ENCODE data around the gene SH3BP4. TPM values are rescaled to one million over a fixed set of nuclear protein-coding genes. Genes with fewer than 3 reads are reported as not detected.

SH3BP4 gene
- total and polyA plus RNA-seq, 10 of the 15 experiments (the other 5 are each of a cell fraction or from before 2014, with no cell fraction given), result 0.03 to 0.36 TPM; not detected in 8

GRCh38 chr2:235005023-235005422, 53.2 kb downstream of the SH3BP4 start:
- SMC1A ChIA-PET (ENCODE audit: uncharacterized antibody, unreplicated experiment), result no interaction called here
- ATAC-seq (no peak), DNase-seq (ENCODE audit: low read depth, low spot score) (no peak), FAIRE-seq (no peak)
- Histone ChIP-seq H3K27me3 (replicated peaks in 1 of 2; ENCODE audit: control insufficient read depth in 2 of 2, insufficient read depth in 2 of 2, low read length in 1 of 2) (no peaks in the 10 kb centered on the region), H4K20me1 (ENCODE audit: control insufficient read depth, insufficient read depth) (no peaks in the 10 kb centered on the region), H2AFZ (ENCODE audit: control insufficient read depth, low read depth, low read length) (no peak overlapping the region), H3K79me2 (ENCODE audit: control insufficient read depth, insufficient read depth, low read length) (no peaks in the 10 kb centered on the region), H3K4me3 (no peak overlapping the region), H3K36me3 (ENCODE audit: control insufficient read depth in 2 of 2, insufficient read depth in 2 of 2, low read length in 1 of 2) (no peaks in the 10 kb centered on the region), H3K27ac (ENCODE audit: control insufficient read depth, insufficient read depth) (no peak overlapping the region), H3K4me2 (ENCODE audit: control insufficient read depth, insufficient read depth) (no peak overlapping the region), H3K4me1 (ENCODE audit: control insufficient read depth, insufficient read depth, low read length) (no peaks in the 10 kb centered on the region), H3K9ac (ENCODE audit: control insufficient read depth, insufficient read depth, low read length) (no peak overlapping the region), H3K9me3 (replicated peaks; ENCODE audit: control insufficient read depth, insufficient read depth, low read length) (no peaks in the 10 kb centered on the region)
- CTCF ChIA-PET, result no interaction called here
- intact Hi-C loops (cut with micrococcal nuclease; ENCODE audit: unreplicated experiment), result no loop called here
- no TSS peak for BruUV-seq (replicated peaks)
- in situ Hi-C loops (cut with MboI), result no loop called here
- no peak for TF ChIP-seq NR2F1 (conservative IDR thresholded peaks at IDR 0.05)
- TF ChIP-seq DPF2 (IDR thresholded peaks at IDR 0.05), result no peak
- TF ChIP-seq ETV6 (conservative IDR thresholded peaks at IDR 0.05 in 1 of 2, IDR thresholded peaks at IDR 0.05 in 1 of 2; ENCODE audit: borderline replicate concordance in 1 of 2, low read depth in 1 of 2), result no peak
- WGBS (ENCODE audit: insufficient coverage, insufficient replicate concordance, low lambda C conversion rate, missing lambda C conversion rate), result 16% methylated on average over 5 of the region's 5 CpGs
- POLR2A ChIA-PET, result no interaction called here
- RAD21 ChIA-PET (ENCODE audit: unreplicated experiment), result no interaction called here

- no TSS peak for BruUV-seq (replicated peaks)
- 45% methylated on average over 20 of the region's 20 CpGs for WGBS (ENCODE audit: insufficient coverage, insufficient replicate concordance, low lambda C conversion rate, missing lambda C conversion rate)
- RAD21 ChIA-PET (ENCODE audit: unreplicated experiment), result no interaction called here
- H3K9me3 ChIP-seq (replicated peaks; ENCODE audit: control insufficient read depth, insufficient read depth, low read length), result no peaks in the 10 kb centered on the region
- no peak overlapping the region for H2AFZ ChIP-seq (ENCODE audit: control insufficient read depth, low read depth, low read length)
- H3K79me2 ChIP-seq (ENCODE audit: control insufficient read depth, insufficient read depth, low read length), result no peaks in the 10 kb centered on the region
- TF ChIP-seq SMAD1 (IDR thresholded peaks at IDR 0.05; ENCODE audit: low read depth, partially characterized antibody) (no peak), NR2C1 (IDR thresholded peaks at IDR 0.05) (no peak), TCF12 (IDR thresholded peaks at IDR 0.05; ENCODE audit: low read depth, low read length) (no peak), BRCA1 (IDR thresholded peaks at IDR 0.05; ENCODE audit: low read depth, low read length) (no peak), FOS (IDR thresholded peaks at IDR 0.05; ENCODE audit: borderline replicate concordance, extremely low read depth, insufficient read length) (no peak), TARDBP (IDR thresholded peaks at IDR 0.05; ENCODE audit: borderline replicate concordance) (no peak), CHD4 (IDR thresholded peaks at IDR 0.05) (no peak), SPI1 (IDR thresholded peaks at IDR 0.05; ENCODE audit: borderline replicate concordance, insufficient read depth, low read depth, low read length) (no peak), CEBPB (IDR thresholded peaks at IDR 0.05; ENCODE audit: borderline replicate concordance in 1 of 2, low read depth in 2 of 2, low read length in 2 of 2) (no peak), EZH2 (IDR thresholded peaks at IDR 0.05; ENCODE audit: borderline replicate concordance, control insufficient read depth, low read depth, low read length) (no peak), BMI1 (IDR thresholded peaks at IDR 0.05; ENCODE audit: borderline replicate concordance) (no peak), RAD51 (IDR thresholded peaks at IDR 0.05) (no peak), PAX8 (IDR thresholded peaks at IDR 0.05) (no peak), ATF3 (IDR thresholded peaks at IDR 0.05; ENCODE audit: borderline replicate concordance, extremely low read depth, low read depth, low read length) (no peak), POLR2AphosphoS2 (IDR thresholded peaks at IDR 0.05; ENCODE audit: low read depth, low read length) (no peak), NBN (IDR thresholded peaks at IDR 0.05) (no peak), IRF4 (IDR thresholded peaks at IDR 0.05; ENCODE audit: low read depth, low read length) (no peak), ZNF622 (IDR thresholded peaks at IDR 0.05) (no peak)
- intact Hi-C loops (cut with micrococcal nuclease; ENCODE audit: unreplicated experiment), result no loop called here
- POLR2A ChIA-PET, result no interaction called here
- in situ Hi-C loops (cut with MboI), result no loop called here
- H3K4me1 ChIP-seq (ENCODE audit: control insufficient read depth, insufficient read depth, low read length), result no peaks in the 10 kb centered on the region
- FAIRE-seq (no peak), ATAC-seq (no peak), DNase-seq (ENCODE audit: low read depth, low spot score) (no peak)
- no peak overlapping the region for H3K27ac ChIP-seq (ENCODE audit: control insufficient read depth, insufficient read depth)
- no peaks in the 10 kb centered on the region for H4K20me1 ChIP-seq (ENCODE audit: control insufficient read depth, insufficient read depth)
- SMC1A ChIA-PET (ENCODE audit: uncharacterized antibody, unreplicated experiment), result no interaction called here
- no peak overlapping the region for H3K4me3 ChIP-seq
- CTCF ChIA-PET, result no interaction called here
- no peaks in the 10 kb centered on the region for H3K27me3 ChIP-seq (replicated peaks in 1 of 2; ENCODE audit: control insufficient read depth in 2 of 2, insufficient read depth in 2 of 2, low read length in 1 of 2)
- H3K4me2 ChIP-seq (ENCODE audit: control insufficient read depth, insufficient read depth), result no peak overlapping the region
- no peak overlapping the region for H3K9ac ChIP-seq (ENCODE audit: control insufficient read depth, insufficient read depth, low read length)
- no peaks in the 10 kb centered on the region for H3K36me3 ChIP-seq (ENCODE audit: control insufficient read depth in 2 of 2, insufficient read depth in 2 of 2, low read length in 1 of 2)
These were observed 53.9 kb downstream of the SH3BP4 start for GRCh38 chr2:235005603-235006259.

All from GM12878 (cell line).